NT2/D1 (cell line): Measurements from ENCODE around the gene RSU1.

ENCODE experiments used
- YY1 ChIP-seq: IDR thresholded peaks from 2 replicates; pipeline ENCODE4 v1.6.1; 2011; ENCODE audit not compliant: insufficient read length, insufficient read depth
- ZNF274 ChIP-seq: IDR thresholded peaks from 2 replicates; pipeline ENCODE4 v1.6.1; 2011; ENCODE audit warnings: mild to moderate bottlenecking, low read depth, low read length

GRCh38 chr10:16751244-16751643, 66.0 kb downstream of the RSU1 start:
- TF ChIP-seq ZNF274 (no peak), YY1 (no peak)
